ENCODE measurements around the gene TNFAIP8. TPM values are rescaled to one million over a fixed set of nuclear protein-coding genes. Genes with fewer than 3 reads are reported as not detected.

Gene TNFAIP8
- polyA plus RNA-seq, 1 donor from 2014 or later, result 285 TPM

DNA sequence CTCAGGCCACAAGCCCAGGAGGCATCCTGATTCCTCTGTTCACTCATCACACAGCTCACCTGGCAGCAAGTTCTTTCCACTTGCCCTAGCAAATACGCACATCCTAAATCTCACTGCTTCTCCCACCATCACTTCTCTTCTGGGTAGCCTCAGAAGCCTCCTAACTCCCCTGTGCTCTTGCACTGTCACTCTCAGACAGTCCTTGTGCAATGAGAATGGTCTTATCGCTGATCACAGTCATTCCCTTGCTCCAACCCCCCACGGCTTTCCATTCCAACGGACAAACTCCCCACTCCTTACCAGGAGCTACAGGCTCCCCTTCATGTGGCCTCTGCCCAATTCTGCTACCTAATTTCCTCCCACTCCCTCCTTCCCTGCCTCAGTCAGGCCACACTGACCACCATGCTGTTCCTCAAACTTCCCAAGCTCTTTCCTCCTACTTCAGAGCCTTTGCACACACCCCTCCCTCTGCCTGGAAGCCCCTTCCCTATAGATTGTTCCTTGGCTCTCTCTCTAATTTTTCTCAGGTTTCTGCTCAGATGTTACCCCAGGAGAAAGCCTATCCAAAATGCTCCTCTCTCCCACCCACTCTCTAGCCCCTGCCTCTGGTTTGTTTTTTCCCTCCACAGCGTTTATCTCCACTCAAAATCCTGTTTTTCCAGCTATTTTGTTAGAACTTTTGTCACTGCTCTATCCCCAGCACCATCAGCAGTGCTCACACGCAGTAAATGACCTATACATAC is 34.1 kb upstream of the TNFAIP8 start:
- Mint-ChIP-seq H3K4me3 (peak overlapping the region in 3 of 4 donors; percentile 15 to 69 (median 18)), H3K27ac (peak overlapping the region; percentile 54 to 90 (median 69)), H3K9me3 (no peaks in the 10 kb centered on the region), H3K36me3 (peaks cover 4% of the 10 kb centered on the region), H3K4me1 (peaks cover 67 to 84% (median 72%) of the 10 kb centered on the region in 3 donors), H3K27me3 (no peaks in the 10 kb centered on the region)

DNA sequence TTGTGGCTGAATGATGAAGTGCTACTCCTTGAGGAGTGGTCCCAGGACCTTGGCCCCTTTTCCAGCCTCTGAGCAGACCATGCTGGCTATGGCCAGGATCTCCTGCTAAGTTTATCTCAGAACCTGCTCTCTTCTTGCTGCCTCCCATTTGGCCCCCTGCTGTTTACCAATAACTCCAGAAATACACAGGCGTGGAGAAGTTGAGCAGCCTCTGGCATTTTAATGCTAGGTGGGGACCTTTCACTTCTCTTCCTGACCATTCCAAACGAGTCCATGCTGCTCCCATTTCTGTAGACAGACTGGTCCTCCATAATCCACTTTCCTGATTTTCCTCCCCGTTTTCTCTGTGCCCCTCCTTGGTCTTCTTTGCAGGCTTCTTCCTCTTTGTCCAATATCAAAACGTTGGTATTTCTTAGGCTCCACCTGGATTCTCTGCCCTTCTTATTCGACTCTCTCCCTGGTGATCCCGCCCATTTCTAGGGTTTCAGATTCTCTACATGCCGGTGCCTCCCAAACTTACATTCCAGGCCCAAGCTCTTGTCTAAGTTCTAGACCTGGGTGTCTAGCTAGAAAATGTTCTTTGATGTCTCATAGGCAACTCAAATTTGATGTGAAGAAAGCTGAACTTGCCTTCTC is 33.4 kb upstream of the TNFAIP8 start:
- H3K27me3 Mint-ChIP-seq, result no peaks in the 10 kb centered on the region
- peak overlapping the region; percentile 12 to 54 (median 13) for H3K27ac Mint-ChIP-seq
- peak overlapping the region in 2 of 4 donors; percentile 18 to 69 for H3K4me3 Mint-ChIP-seq
- peaks cover 71 to 87% (median 73%) of the 10 kb centered on the region in 3 donors for H3K4me1 Mint-ChIP-seq
- H3K36me3 Mint-ChIP-seq, result peaks cover 4% of the 10 kb centered on the region
- no peaks in the 10 kb centered on the region for H3K9me3 Mint-ChIP-seq

DNA sequence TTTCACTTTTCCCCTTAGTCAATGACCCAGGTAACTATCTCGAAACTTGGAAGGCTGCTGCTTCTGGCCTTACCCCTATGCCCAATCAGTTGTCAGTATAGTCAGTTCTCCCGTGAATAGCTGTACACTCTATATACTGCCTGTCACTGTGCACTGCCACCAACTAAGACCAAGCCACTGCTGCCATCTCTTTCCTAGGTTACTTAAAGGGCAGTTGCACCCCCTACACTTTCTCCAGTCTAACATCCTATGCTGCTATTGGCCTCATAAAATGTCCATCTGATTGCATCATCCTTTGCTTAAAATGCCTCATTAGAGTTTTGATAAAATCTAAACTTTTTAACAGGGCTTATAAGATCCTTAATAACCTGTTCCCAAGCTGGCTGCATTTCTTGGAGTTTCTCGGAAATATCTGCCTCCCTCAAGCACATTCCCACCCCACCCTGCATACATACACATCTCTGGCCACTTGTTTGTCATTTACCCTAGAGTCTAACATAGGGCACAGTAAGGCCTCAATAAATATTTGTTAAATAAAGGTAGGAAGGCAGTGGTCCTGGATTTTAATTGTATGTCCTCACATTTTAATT is 32.8 kb upstream of the TNFAIP8 start:
- no peaks in the 10 kb centered on the region for H3K9me3 Mint-ChIP-seq
- peaks cover 70 to 87% (median 78%) of the 10 kb centered on the region in 3 donors for H3K4me1 Mint-ChIP-seq
- peak overlapping the region in 2 of 4 donors; percentile 3 to 46 for H3K4me3 Mint-ChIP-seq
- H3K27me3 Mint-ChIP-seq, result no peaks in the 10 kb centered on the region
- H3K36me3 Mint-ChIP-seq, result peaks cover 4% of the 10 kb centered on the region
- H3K27ac Mint-ChIP-seq, result peak overlapping the region; percentile 13 to 81 (median 78)

DNA sequence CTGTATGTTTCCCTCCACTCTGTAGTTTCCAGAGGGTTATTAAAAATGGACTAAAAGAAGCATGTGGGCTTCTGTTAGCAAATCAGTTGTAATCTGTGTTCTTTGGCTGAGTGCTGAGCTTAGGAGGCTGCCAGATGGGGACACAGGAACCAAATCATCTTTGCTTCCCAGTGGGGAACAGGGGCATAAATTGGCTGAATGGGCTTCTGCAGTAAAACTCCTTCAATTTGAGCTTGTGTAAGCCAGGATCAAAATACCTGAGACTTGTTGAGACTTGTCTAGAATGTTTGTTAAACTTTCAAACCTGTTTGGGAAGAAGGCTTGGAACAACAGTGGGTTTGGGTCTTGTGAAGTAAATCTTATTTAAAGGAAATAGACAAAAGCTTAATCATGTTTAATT is 32.2 kb upstream of the TNFAIP8 start:
- Mint-ChIP-seq H3K9me3 (no peaks in the 10 kb centered on the region), H3K36me3 (peaks cover 4% of the 10 kb centered on the region), H3K27me3 (no peaks in the 10 kb centered on the region), H3K27ac (peak overlapping the region; percentile 14 to 81 (median 49)), H3K4me1 (peaks cover 70 to 87% (median 78%) of the 10 kb centered on the region in 3 donors), H3K4me3 (no peak overlapping the region)

DNA sequence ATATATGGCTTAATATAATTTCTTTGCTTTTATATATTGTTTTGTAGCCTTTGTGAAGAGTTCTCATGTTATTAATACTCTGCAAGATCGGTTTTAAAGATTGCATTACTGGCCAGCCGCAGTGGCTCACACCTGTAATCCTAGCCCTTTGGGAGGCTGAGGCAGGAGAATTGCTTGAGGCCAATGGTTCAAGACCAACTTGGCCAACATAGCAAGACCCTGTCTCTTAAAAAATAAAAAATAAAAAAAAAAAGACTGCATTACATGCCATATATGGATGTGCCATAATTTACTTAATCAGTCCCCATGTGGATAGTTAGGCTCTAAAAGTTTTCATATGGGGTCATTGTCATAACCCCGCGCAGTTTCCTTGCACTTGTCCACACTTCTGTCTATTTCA is 31.0 kb upstream of the TNFAIP8 start:
- Mint-ChIP-seq H3K27me3 (no peaks in the 10 kb centered on the region), H3K27ac (peak overlapping the region in 1 of 3 donors; percentile 24), H3K9me3 (no peaks in the 10 kb centered on the region), H3K4me3 (no peak overlapping the region), H3K36me3 (peaks cover 4% of the 10 kb centered on the region), H3K4me1 (peaks cover 66 to 83% (median 72%) of the 10 kb centered on the region in 3 donors)

DNA sequence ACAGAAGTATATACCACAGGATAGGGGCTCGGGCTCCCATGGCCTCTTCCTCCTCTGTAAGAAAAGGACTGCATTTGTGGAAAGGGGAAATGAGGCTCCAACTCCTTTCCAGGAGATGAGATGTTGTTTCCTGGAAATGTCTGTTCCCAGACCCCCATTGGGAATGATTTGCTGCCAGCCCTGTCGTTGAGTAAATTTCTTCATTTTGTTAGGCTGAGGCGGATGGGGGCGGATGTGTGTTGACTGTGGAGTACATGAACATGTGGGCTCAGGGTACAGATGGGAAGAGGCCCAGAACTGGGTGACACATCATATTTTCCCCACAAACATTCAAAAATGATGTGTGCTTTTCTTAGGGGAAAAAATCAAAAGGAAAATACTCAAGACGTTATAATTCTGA is 28.8 kb upstream of the TNFAIP8 start:
- H3K27ac Mint-ChIP-seq, result peak overlapping the region; percentile 15 to 90 (median 80)
- no peaks in the 10 kb centered on the region for H3K9me3 Mint-ChIP-seq
- peak overlapping the region in 2 of 4 donors; percentile 52 to 73 for H3K4me3 Mint-ChIP-seq
- no peaks in the 10 kb centered on the region for H3K27me3 Mint-ChIP-seq
- peaks cover 61 to 78% (median 72%) of the 10 kb centered on the region in 3 donors for H3K4me1 Mint-ChIP-seq
- no peaks in the 10 kb centered on the region for H3K36me3 Mint-ChIP-seq

DNA sequence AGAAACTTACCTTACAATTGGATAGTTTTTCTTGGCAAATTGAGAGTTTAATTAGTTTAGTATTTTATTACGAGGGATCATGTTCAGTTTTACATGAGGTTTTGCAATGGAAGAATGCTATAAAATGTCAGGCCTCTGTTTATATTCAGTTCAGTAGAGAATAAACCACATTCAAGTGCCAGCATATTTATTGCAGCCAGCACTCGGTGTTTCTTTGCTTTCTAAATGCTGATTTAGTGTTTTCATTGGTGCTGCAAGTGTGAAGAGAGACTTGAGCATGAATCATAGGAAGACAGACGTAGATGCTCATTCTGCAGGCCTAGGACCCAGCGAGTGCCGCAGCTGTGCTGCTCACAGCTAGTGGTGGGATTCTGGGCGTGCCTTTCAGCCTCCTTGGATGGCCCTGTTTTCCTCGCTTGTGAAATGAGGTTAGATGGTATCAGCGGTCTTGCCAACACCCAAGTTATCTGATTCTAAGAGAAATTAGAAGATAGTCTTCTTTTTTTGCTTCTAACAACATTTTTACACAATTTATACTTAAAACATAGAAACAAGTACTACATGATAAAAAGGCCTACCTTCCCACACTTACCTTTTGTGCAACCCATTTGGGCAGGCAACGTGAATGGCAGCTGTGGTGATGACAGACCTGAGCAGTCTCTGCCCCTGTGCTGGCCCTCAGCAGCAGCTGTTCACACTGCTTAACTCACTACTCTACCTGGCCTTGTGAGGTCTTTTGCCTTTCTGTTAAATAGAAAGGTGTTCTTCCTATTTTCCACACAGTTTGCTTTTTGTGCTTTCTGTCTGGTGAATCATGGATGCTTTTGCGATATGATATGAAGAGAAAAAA is 26.8 kb upstream of the TNFAIP8 start:
- peak overlapping the region in 2 of 4 donors; percentile 28 to 34 for H3K4me3 Mint-ChIP-seq
- peak overlapping the region; percentile 66 to 88 (median 86) for H3K27ac Mint-ChIP-seq
- H3K27me3 Mint-ChIP-seq, result no peaks in the 10 kb centered on the region
- H3K4me1 Mint-ChIP-seq, result peaks cover 56 to 69% (median 65%) of the 10 kb centered on the region in 3 donors
- no peaks in the 10 kb centered on the region for H3K36me3 Mint-ChIP-seq
- no peaks in the 10 kb centered on the region for H3K9me3 Mint-ChIP-seq

DNA sequence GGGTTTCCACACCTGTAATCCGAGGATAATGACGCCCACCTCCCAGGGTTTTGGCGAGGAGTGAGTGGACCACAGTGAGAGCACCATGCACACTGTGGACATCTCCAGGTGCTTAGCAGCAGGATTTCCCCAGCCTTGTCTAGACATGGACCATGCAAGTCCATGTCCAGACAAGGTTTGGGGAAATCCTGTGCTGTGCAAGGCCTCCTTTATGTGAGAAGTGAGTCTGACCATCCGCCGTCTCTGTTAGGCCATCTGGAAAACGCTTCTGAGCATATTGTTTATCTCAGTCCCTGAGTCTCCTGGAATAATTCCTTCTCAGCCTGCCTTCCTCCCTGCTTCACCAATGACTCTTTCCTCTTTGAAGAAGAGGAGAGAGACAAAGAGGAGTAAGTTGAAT is 26.2 kb upstream of the TNFAIP8 start:
- peaks cover 56 to 72% (median 63%) of the 10 kb centered on the region in 3 donors for H3K4me1 Mint-ChIP-seq
- H3K4me3 Mint-ChIP-seq, result peak overlapping the region in 2 of 4 donors; percentile 24 to 41
- peak overlapping the region; percentile 86 to 95 (median 88) for H3K27ac Mint-ChIP-seq
- H3K27me3 Mint-ChIP-seq, result no peaks in the 10 kb centered on the region
- H3K9me3 Mint-ChIP-seq, result no peaks in the 10 kb centered on the region
- no peaks in the 10 kb centered on the region for H3K36me3 Mint-ChIP-seq

DNA sequence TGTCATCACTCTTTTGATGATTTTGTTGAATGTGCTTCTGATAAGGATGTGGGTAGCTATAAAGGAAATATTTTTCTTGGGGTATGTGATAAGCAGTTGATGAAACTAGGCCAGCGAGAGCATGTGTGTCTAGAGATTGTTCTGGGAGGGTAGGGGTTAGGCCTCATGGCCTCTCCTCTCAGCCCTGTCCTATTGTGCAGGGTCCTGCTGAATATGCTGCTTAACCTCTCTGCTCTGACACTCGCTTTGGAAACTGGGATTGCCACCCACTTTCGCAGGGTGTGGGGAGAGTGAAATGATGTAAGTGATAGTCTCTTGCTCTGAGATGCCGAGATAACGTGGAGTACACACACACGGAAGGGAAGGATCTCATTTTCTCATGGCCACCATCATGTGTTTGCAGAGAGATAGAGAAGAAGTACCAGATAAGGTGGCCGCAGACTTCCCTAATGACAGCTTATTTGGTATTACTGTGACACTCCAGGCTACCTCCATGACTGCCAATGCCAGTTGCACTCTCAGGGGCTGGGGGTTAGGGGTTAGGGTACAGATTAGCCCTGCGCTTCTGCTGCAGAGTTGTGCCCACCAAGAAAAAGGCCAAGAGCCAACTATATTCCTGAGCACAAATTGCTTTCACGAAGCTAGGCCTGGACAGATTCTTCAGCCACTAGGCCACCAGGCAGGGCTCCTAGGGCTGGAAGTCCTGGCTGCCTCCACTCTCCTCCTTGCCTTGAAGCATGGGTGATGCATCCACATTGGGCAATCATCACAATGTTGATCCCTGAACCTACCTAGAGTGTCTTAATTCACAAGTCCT is 25.2 kb upstream of the TNFAIP8 start:
- Mint-ChIP-seq H3K4me1 (peaks cover 59 to 71% (median 64%) of the 10 kb centered on the region in 3 donors), H3K27me3 (no peaks in the 10 kb centered on the region), H3K9me3 (no peaks in the 10 kb centered on the region), H3K4me3 (peak overlapping the region in 3 of 4 donors; percentile 41 to 76 (median 60)), H3K36me3 (no peaks in the 10 kb centered on the region), H3K27ac (peak overlapping the region; percentile 86 to 95 (median 88))

DNA sequence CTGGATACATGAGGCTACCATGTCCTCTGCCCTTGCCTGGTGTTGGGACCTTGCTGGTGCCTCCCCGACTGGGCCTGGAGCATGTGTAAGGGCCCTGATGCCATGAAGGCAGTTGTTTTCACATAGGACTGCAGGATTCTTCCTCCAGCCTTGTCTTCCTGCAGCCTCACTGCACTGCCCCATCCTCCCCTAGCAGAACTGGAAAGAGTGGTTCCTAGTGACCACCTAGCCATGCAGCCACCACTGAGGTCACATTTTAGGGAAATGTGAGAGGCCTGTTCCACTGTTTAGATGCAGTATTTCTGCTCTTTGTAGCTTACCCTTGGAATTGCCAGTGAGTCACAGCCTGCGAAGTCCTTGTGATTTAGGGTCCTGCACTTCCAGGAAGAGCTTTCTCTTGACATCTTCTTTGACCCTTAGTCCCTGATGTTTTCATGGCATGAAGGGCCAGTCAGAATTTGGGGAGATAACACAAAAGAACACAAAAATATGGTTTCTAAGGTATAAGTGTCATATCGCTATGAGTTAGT is 24.2 kb upstream of the TNFAIP8 start:
- H3K4me1 Mint-ChIP-seq, result peaks cover 57 to 68% (median 62%) of the 10 kb centered on the region in 3 donors
- no peaks in the 10 kb centered on the region for H3K27me3 Mint-ChIP-seq
- H3K4me3 Mint-ChIP-seq, result peak overlapping the region in 2 of 4 donors; percentile 91 to 94
- peak overlapping the region; percentile 13 to 95 (median 84) for H3K27ac Mint-ChIP-seq
- no peaks in the 10 kb centered on the region for H3K36me3 Mint-ChIP-seq
- H3K9me3 Mint-ChIP-seq, result no peaks in the 10 kb centered on the region

DNA sequence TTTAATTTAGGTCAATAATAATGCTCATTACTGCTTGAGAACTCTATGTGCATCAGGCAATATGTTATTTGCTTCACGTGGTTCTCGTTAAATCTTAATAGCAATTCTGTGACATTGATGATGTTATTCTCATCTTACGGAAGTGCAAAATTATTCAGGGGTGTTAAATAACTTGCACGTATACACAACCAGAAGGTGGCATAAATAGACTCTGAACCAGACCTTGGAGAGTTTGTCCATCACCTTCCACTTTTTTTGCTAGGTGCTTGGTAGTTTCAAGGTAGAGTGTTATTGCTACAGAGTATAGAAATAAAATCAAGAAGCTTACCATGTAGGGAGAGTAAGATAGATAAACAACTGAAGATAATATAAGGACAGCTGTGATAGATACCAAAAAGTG is 23.6 kb upstream of the TNFAIP8 start:
- no peaks in the 10 kb centered on the region for H3K9me3 Mint-ChIP-seq
- no peaks in the 10 kb centered on the region for H3K27me3 Mint-ChIP-seq
- H3K4me1 Mint-ChIP-seq, result peaks cover 57 to 67% (median 62%) of the 10 kb centered on the region in 3 donors
- H3K4me3 Mint-ChIP-seq, result peak overlapping the region; percentile 91 to 97 (median 94)
- H3K36me3 Mint-ChIP-seq, result no peaks in the 10 kb centered on the region
- H3K27ac Mint-ChIP-seq, result peak overlapping the region; percentile 78 to 95 (median 84)

DNA sequence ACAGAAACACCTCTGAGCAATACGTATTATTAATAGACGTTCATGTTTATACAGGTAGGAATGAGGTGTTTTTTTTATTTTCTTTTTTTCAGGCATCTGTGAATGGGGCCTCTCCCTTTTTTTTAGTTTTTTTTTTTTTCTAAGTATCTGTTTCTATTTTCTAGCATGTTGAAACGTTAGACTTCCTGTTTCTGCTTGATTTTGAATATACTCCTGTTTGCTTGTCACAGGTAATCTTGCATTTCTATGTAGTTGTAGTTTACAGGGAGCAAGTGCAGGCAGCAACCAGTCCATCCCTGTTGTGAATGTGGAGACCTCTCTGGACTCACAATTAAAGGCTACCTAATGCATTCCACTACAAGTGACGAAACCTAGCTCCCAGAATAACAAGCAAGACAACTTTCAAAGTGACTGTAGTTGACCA is 22.8 kb upstream of the TNFAIP8 start:
- Mint-ChIP-seq H3K9me3 (no peaks in the 10 kb centered on the region), H3K27ac (peak overlapping the region; percentile 77 to 95 (median 84)), H3K4me1 (peaks cover 61 to 67% (median 65%) of the 10 kb centered on the region in 3 donors), H3K4me3 (peak overlapping the region; percentile 91 to 97 (median 94)), H3K27me3 (no peaks in the 10 kb centered on the region), H3K36me3 (no peaks in the 10 kb centered on the region)

DNA sequence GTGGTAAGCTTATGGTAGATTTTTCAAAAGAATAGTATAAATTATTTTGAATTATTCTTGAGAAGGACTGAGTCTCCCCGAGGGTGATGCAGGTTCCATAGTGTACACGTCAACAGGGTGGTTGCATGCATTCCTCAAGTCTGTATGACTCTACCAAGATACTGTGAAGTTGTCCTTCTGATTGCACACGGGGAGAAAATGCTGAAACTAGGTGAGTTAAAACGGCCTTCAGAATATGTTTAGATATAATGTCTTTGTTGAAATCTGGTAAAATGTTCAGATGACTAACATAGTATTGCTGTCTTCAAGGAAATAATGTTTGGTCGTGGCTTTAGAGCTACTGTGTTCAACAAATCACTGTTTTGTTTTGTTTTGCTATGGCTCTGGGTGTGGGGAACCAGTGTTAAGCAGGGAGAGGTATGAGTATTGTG is 22.4 kb upstream of the TNFAIP8 start:
- peaks cover 59 to 66% (median 65%) of the 10 kb centered on the region in 3 donors for H3K4me1 Mint-ChIP-seq
- no peaks in the 10 kb centered on the region for H3K36me3 Mint-ChIP-seq
- H3K9me3 Mint-ChIP-seq, result no peaks in the 10 kb centered on the region
- H3K4me3 Mint-ChIP-seq, result peak overlapping the region; percentile 91 to 97 (median 94)
- H3K27ac Mint-ChIP-seq, result peak overlapping the region; percentile 77 to 95 (median 84)
- no peaks in the 10 kb centered on the region for H3K27me3 Mint-ChIP-seq

All from IgD-negative memory B cell (primary cell).